Activated naive CD4-positive, alpha-beta T cell treated with anti-CD3 and anti-CD28 coated beads, Interleukin-2, amount 50 U/mL, for 72 hours (primary cell): ENCODE data around the gene CCM2. TPM values are rescaled to one million over a fixed set of nuclear protein-coding genes. Genes with fewer than 3 reads are reported as not detected.
A peak's percentile ranks its signal among the peaks of the same experiment; 100 is the strongest.

ENCODE experiments used
- ATAC-seq, 2 donors: fragments of 150-1000 bp; cut with Tn5 transposase; 2 replicates each; pipeline ENCODE4 v1.10.0; 2021; ENCODE audit warnings: mild to moderate bottlenecking in 2 of 2, moderate library complexity in 2 of 2
- DNase-seq, 2 donors: peaks; one replicate each; pipeline ENCODE4 v3.0.0; 2021 to 2022; ENCODE audit warnings: low spot score in 2 of 2
- H3K27ac Mint-ChIP-seq, 2 donors: one replicate each; pipeline ENCODE4 v1.8.0; 2022; ENCODE audit warnings: mild to moderate bottlenecking in 2 of 2, mixed read lengths in 2 of 2
- H3K36me3 Mint-ChIP-seq, 2 donors: one replicate each; pipeline ENCODE4 v1.8.0; 2022; ENCODE audit warnings: mixed read lengths in 2 of 2
- H3K9me3 Mint-ChIP-seq, 2 donors: one replicate each; pipeline ENCODE4 v1.8.0; 2022; ENCODE audit warnings: mixed read lengths in 2 of 2
- total RNA-seq, 2 donors: library from RNA; stranded (reverse); gene quantifications; one replicate each; pipeline ENCODE4 v1.2.3, GENCODE V29; 2022

The CCM2 gene
- total RNA-seq, 2 donors from 2014 or later: 79.2 to 130 TPM

- ATAC-seq (no peak), DNase-seq (no peak)
- no peaks in the 10 kb centered on the region for H3K36me3 Mint-ChIP-seq
- no peak overlapping the region for H3K27ac Mint-ChIP-seq
- H3K9me3 Mint-ChIP-seq: no peaks in the 10 kb centered on the region
Observed at GRCh38 chr7:45119550-45119949, 119.5 kb downstream of the CCM2 start.

GRCh38 chr7:45122975-45123860 lies 123.2 kb downstream of the CCM2 start:
- ATAC-seq (peak in 1 of 2 donors; percentile 24), DNase-seq (no peak)
- Mint-ChIP-seq H3K9me3 (no peaks in the 10 kb centered on the region), H3K27ac (peak overlapping the region; percentile 70 to 95), H3K36me3 (no peaks in the 10 kb centered on the region)

GRCh38 chr7:45123913-45124710 lies 124.1 kb downstream of the CCM2 start:
- H3K36me3 Mint-ChIP-seq: no peaks in the 10 kb centered on the region
- ATAC-seq: no peak
- H3K27ac Mint-ChIP-seq: no peak overlapping the region
- no peaks in the 10 kb centered on the region for H3K9me3 Mint-ChIP-seq
- no peak for DNase-seq

- Mint-ChIP-seq H3K36me3 (no peaks in the 10 kb centered on the region), H3K27ac (peak overlapping the region in 1 of 2 donors; percentile 61), H3K9me3 (no peaks in the 10 kb centered on the region)
- no peak for ATAC-seq
- DNase-seq: no peak
Observed at GRCh38 chr7:45125193-45125904, 125.3 kb downstream of the CCM2 start.

Other genes starting within 250 kb of the CCM2 start
- 1,000 to 10,000 TPM; 2,757 to 2,768 TPM for gene PPIA, start 203.5 kb upstream of the CCM2 start, total RNA-seq
- 100 to 1,000 TPM; 264 to 330 TPM for gene H2AZ2, start 152.1 kb upstream of the CCM2 start, total RNA-seq
- gene PURB, start 114.7 kb upstream of the CCM2 start, total RNA-seq: 10 to 100 TPM; 18.0 to 22.0 TPM
- gene MYO1G, start 21.2 kb upstream of the CCM2 start, total RNA-seq: 100 to 1,000 TPM; 361 to 532 TPM
- gene NACAD, start 88.8 kb downstream of the CCM2 start, total RNA-seq: under 1 TPM; 0.09 to 0.19 TPM
- gene TBRG4, start 111.5 kb downstream of the CCM2 start, total RNA-seq: 100 to 1,000 TPM; 138 to 184 TPM
- gene RAMP3, start 157.6 kb downstream of the CCM2 start, total RNA-seq: under 1 TPM in 1 of 2 donors, not detected in 1; 0.50 TPM